CD4-positive, alpha-beta T cell treated with Interleukin-21 for 1 hour (primary cell): ENCODE data around the gene S100A3.

Experiments used
- DNase-seq: peaks from one replicate; pipeline ENCODE4 v3.0.0-alpha.2; 2020

Gene S100A3

GRCh38 chr1:153547560-153548551 lies 1.2 kb downstream of the S100A3 start:
- no peak for DNase-seq

- DNase-seq, result no peak
Measured at GRCh38 chr1:153546796-153547559, 2.1 kb downstream of the S100A3 start.

- no peak for DNase-seq
Measured at GRCh38 chr1:153546371-153546770, 2.7 kb downstream of the S100A3 start.

DNA sequence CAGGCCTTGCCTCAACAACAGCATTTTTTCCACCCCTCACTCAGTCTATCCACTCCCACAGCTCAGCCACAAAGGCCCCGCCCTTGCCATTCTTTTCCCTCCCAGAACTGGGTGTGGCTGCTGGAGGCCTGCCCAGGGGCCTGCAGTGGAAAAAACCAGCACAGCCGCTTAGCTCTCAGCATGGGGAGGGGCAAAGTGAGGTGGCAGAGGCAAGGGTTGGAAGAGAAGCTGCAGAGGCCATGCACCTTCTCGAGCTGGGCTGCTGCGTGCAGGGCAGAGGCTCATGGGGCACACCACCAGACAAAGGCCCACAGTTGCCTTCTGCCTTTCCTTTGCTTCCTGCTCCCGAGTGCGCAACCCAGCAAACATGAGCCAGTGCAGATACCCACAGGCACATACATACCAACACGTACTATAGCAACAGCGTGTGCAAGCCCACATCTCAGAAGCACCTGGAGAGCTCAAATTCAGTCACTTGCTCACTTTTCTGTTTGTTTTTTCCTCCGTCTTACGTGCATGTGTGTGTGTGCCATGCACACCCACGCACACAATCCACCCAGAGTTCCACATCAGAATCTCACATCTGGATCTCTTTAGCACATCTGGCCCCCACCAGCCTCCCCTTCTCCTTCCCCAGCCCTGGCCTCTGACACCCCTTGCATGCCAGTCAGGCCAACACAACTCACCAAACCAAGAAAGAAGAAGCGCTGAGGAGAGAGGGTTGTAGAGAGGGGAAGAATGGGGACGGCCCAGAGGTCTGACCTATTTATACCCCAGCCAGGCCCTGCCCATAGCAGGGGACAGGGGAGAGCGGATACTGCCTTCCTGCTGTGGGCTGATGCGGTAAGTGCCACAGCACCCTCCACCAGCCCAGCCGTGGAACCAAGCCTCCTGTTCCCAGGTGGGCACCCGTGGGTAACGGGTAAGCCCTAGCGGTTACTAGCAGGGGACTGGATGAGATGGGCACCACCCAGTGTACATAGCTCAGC lies 3.7 kb downstream of the S100A3 start, which contains the start of gene S100A4:
TSS of gene S100A4 (minus strand) at position 740 of the 989 bp plus-strand sequence. CDS start 1,012 bp downstream, outside the sequence.
- DNase-seq, result peak; percentile 89

- no peak for DNase-seq
Measured at GRCh38 chr1:153544453-153545066, 4.5 kb downstream of the S100A3 start.

DNA sequence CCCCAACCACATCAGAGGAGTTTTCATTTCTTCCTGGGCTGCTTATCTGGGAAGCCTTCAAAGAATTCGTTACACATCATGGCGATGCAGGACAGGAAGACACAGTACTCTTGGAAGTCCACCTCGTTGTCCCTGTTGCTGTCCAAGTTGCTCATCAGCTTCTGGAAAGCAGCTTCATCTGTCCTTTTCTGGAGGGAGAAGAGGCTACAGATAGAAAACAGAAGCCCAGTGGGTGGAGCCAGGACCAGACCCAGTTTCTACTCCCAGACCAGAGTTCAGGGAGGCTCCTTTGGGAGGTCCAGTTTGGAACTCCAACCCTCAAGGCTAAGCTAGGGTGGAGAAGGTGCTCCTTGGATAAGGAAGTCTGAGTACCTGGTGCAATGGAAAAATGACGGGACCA lies 5.3 kb downstream of the S100A3 start:
- DNase-seq, result no peak

DNA sequence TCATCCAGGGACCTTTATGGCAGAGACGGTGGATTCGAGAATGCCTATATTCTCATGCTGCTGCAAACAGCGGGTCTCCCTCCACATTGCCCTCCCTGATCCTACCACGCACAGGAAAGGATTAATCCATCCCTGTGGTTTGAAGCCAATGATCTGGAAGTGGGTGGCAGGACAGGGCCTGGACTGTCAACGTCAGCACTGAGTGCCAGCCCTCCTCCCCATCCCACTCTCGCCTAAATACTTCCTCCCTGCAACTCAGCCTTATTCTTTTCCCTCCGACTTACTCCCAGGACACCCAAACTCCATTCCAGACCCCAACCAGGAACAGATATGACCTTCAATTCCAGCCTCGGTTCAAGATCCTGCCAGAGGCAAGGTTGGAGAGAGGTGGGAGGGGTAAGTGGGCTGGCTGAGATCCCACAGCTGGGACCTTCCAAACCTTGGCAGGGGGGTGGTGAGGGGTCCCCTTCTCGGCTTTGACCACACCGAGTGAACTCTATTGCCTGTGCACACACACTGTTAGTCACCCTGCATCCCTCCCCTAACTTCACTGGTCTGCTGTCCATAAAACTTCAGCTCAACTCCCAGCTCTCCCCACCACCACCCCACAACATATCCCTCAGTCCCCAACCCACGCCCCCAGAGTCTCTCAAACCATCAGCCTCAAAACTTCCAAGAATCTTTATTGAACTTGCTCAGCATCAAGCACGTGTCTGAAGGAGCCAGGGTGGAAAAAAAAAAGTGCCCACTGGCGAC lies 5.9 kb downstream of the S100A3 start:
- no peak for DNase-seq

- no peak for DNase-seq
Measured at GRCh38 chr1:153541641-153542590, 7.1 kb downstream of the S100A3 start.

DNA sequence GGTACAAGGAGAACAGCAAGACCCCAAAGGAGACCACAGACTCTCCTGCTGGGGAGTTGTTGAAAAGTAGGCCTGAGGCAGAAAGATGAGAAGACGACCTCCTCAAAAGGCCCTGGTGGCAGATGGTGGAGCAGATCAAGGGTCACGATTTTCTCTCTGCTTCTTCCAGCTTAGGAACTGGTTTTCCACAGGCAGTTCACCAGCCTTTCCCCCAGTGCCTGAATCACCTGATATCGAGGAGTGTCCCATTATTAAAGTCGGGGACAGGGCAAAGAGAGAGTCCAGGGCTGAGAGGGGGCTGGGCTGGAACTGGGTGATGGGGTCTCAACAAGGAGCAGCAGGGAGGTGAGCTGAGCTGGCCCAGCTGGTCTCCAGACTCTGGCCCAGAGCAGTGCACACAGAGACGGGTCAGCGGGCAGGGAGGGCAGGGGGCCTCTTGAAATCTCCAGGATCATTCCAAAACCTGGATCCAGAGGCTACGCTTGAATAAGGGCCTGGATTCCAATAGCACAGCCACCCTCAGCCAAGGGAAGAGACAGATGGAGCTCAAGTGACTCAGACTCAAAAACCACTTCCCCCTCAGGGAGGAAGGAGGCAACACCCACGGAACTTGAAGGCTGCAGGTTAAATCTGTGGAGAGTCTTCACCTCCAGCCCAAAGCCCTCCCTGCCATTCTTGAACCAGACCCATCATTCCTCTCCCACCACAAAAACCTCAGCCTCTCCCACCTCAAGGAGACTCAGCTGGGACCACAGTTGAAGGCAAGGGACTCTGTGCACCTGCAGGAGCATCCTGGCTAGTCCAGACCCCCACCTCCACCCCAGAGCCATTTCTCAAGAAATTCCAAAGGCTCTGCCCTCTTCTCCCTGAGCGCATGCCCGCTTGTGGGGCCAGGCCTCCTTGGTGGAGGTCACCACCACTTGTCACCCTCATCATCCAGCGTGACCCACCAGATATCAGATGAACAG lies 8.4 kb downstream of the S100A3 start, which contains the start of gene S100A5:
TSS of gene S100A5 (minus strand) at position 541 of the 968 bp plus-strand sequence. CDS start 743 bp downstream, outside the sequence.
- DNase-seq, result peak; percentile 69

- no peak for DNase-seq
Measured at GRCh38 chr1:153539395-153540093, 9.5 kb downstream of the S100A3 start.

- DNase-seq, result no peak
Measured at GRCh38 chr1:153538315-153538821, 10.7 kb downstream of the S100A3 start.

DNA sequence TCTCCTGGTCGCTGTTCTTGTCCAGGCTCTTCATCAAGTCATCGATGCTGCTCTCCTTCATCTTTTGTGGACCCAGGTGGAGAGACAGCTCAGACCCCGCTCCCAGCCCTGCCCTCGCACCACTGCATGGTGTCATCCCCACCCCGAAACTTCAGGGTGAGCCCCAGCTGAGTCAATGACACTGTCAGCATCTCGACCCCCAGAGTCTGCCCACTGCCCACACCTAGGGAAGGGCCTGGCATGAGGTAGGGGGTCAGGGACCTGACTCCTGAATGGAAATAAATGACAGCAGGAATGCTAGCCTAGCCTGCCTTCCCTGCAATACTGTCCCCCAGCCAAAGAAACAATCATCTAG lies 11.7 kb downstream of the S100A3 start:
- DNase-seq, result no peak

DNA sequence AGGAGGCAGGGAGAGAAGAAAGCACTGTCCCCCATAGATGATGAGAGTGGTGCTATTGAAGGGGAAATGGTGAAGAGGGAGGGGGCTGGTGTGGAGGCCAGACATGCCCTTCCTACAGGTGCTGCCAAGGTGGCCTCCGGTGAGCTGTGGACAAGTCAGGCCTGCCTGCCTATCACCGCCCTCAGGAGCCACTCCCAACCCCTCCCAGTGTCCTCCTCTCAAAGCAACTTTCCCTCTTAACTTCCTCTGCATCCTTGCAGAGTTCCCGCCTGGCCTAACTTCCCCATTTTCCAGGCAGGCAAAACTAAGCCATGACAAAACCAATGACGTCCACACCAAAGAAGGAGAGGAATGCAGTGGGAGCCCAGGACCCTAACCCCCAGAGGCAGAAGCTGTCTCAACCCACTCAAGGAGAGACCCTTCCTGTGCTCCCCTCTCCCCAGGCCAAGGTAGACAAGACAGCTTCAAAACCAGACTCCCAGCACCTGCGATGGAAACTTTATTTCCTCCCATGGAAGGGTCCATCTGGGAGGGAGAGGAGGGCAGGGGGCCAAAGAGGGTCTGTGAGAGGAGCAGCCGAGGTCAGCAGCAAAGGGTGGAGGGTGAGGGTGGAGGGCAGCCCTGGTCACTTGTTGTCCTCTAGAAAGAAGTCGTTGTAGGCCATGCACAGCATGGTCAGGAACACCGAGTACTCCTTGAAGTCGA lies 12.2 kb downstream of the S100A3 start:
- DNase-seq, result no peak

DNA sequence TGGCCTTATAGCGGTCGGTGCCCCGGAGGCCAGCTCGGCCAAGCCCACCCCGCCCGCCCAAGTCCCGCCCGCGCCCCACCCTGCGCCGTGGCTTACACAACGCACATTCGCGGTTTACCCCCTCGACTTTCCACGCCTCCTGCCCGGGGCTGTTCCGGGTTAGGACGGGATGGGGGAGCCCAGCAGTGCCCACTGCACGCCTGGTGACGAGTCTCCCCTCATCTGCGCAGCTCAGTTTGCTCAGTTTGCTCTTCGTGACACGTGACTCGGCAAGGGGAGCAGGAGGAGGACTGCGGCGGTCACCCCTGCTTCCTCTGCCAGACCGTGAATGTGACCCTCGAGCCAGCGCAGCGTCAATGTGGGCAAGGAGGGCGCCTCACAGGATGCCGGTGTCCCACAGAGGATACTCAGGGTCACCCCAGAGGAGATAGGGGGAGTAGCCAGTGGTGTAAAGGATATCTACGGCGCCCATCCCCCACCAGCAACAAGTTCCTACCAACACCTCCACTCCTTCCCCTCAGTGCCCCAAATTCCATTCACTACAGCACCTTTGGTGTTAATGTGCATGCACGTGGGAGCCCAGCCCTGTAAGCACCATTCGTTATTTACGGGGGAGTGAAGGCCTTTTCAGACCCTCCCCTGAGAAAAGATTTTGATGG lies 12.9 kb downstream of the S100A3 start:
- DNase-seq, result peak; percentile 89

GRCh38 chr1:153535242-153536011 lies 13.6 kb downstream of the S100A3 start, which contains the start of gene S100A6:
Gene S100A6 (minus strand): TSS chr1:153535991. CDS start chr1:153535339, 652 bp downstream.
- DNase-seq, result peak; percentile 57

GRCh38 chr1:153534925-153535241 lies 14.2 kb downstream of the S100A3 start:
- no peak for DNase-seq
